Measurements from ENCODE around the gene BCL6.

- TF ChIP-seq, protein P1, sequence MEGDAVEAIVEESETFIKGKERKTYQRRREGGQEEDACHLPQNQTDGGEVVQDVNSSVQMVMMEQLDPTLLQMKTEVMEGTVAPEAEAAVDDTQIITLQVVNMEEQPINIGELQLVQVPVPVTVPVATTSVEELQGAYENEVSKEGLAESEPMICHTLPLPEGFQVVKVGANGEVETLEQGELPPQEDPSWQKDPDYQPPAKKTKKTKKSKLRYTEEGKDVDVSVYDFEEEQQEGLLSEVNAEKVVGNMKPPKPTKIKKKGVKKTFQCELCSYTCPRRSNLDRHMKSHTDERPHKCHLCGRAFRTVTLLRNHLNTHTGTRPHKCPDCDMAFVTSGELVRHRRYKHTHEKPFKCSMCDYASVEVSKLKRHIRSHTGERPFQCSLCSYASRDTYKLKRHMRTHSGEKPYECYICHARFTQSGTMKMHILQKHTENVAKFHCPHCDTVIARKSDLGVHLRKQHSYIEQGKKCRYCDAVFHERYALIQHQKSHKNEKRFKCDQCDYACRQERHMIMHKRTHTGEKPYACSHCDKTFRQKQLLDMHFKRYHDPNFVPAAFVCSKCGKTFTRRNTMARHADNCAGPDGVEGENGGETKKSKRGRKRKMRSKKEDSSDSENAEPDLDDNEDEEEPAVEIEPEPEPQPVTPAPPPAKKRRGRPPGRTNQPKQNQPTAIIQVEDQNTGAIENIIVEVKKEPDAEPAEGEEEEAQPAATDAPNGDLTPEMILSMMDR (IDR thresholded peaks at IDR 0.05) = peak; percentile 96 to 99 (median 97)
- TF ChIP-seq POLR2A (IDR thresholded peaks at IDR 0.05; ENCODE audit: low read depth) (no peak), EP300 (IDR thresholded peaks at IDR 0.05) (no peak), POLR2AphosphoS5 (IDR thresholded peaks at IDR 0.05) (peak in 1 of 2 donors; percentile 87)
Observed at GRCh38 chr3:187748050-187748481, 2.8 kb upstream of the BCL6 start.

All from esophagus muscularis mucosa (tissue), 4 donors.